GM19463 (cell line): ENCODE data around the gene OR51M1.

Experiments used
- ATAC-seq: cut with Tn5 transposase; IDR thresholded peaks from one replicate; pipeline ENCODE4 v1.9.1; 2021; ENCODE audit warnings: mild to moderate bottlenecking, moderate library complexity; ENCODE audit not compliant: unreplicated experiment

OR51M1 gene

DNA sequence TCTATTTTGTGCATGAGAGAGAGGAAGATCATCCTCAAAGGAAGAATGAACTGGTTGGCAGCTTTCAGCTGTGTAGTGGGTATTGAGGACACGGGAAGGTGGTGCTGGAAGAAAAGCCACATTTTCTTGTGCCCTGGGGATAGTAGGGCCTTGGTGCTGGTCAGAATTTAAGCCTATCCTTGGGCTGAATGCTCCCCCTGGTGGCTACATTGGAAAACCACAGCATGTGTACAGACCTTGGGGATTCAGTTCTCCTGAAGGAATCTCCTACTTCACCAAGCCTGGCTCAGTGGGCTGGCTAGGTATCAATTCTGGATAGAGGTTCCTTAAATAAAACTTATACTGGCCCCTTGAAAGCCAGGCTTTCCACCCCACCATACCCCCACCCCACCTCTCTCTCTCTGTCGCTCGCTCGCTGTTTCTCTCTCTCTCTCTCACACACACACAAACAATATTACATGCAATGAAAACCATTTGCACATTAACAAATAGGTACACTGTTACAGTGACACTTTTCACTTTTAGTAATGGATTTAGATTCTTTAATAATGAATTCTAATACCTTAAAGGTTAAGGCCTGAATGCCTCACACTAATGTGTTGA is 2.8 kb upstream of the OR51M1 start:
- ATAC-seq, result peak; percentile 90

GRCh38 chr11:5384335-5384734 is 723 bp downstream of the OR51M1 start:
- ATAC-seq, result no peak

DNA sequence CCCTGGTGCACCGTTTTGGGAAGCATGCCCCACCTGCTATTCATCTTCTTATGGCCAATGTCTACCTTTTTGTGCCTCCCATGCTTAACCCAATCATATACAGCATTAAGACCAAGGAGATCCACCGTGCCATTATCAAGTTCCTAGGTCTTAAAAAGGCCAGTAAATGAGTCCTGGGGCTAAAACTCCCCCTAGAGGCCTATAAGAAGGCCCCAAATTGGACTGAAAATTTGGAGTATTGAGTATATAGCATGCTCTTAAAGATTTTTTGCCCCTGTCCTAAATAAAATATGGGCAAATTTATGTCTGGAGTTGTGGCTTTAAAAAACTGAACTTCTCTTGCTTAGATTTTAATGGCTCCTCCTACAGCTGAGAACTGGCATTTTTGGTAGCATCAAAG is 6.6 kb downstream of the OR51M1 start:
- ATAC-seq, result no peak

DNA sequence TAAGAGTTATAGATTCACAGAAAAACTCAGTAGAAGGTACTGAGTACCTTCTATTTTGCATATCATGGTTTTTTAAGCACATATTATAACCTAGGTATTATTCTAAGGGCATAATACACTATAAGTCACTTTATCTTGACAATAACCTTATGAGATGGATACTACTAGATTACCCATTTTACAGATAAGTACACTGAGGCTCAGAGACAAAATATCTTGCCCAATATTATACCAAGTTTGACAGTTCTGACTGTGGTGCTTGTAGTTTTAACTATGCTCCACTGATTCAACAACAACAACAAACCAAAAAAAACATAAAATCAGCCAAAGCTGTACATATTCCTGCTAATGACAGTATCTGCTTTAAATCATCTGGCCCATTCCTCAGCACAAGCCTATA is 10.5 kb downstream of the OR51M1 start:
- no peak for ATAC-seq

- no peak for ATAC-seq
These were observed 15.3 kb downstream of the OR51M1 start for GRCh38 chr11:5398936-5399335.

- ATAC-seq, result no peak
These were observed 21.6 kb downstream of the OR51M1 start for GRCh38 chr11:5405173-5405572.

- no peak for ATAC-seq
These were observed 37.4 kb downstream of the OR51M1 start for GRCh38 chr11:5420993-5421392.

- ATAC-seq, result no peak
These were observed 38.2 kb downstream of the OR51M1 start, which contains the start of gene OR51Q1 for GRCh38 chr11:5421811-5422210. Gene OR51Q1 (plus strand): TSS chr11:5422111. CDS start chr11:5422201, 90 bp downstream.

DNA sequence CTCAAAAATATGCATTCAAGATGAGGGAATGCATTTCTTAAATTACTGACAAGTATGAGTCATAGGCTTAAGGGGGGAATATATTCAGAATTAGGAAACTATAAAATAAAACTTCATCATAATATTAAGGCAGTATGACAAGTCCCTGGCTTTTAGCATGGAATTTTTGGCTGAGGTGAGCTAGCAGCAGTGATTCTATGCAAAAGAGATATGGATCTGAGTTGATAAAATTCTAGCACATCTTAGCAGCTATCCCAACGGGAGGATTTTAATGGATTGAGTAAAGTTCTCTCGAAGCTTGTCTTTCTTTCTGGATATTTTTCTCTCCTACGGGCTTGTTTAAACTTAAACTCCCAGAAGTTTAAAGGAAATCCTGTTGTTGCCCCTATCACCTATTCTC is 39.5 kb downstream of the OR51M1 start:
- ATAC-seq, result no peak

DNA sequence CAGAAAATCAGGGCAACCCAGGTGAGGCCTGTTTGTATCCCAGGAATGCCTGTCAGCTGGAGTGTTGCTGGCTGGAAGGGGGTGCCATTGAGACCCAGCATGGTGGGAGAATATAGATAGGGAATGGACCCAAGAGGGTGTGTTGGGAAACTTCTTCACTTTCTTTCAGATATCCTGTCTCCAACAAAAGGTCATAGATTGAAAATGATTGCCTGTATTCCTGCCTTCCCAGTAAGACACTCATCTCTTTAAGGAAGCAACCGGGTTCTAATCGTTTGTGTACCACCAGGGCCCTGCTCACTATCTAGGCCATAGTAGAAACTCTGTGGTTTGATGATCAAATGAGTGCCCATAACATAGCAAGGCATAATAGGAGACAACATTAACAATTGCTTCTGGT is 57.8 kb downstream of the OR51M1 start, which contains the start of gene OR51I1:
TSS of gene OR51I1 (minus strand) at position 101 of the 400 bp plus-strand sequence. CDS start at position 101, 0 bp downstream.
- ATAC-seq, result no peak
